NCI-H2196 treated with DMSO at 0.1 percent for 48 hours (cell line): ENCODE results near the gene HSD3B1.
"Not testable (repeated sequence)": the region's sequence is repeated elsewhere in the genome, so short reads cannot be mapped to it uniquely, and the experiment has no call there.

ENCODE experiments used
- DNase-seq: peaks from one replicate; lab custom pipeline; 2025; ENCODE audit not compliant: unreplicated experiment; lab: John Stamatoyannopoulos, UW

Gene HSD3B1

GRCh38 chr1:119489201-119489600 is 17.8 kb upstream of the HSD3B1 start:
- no peak for DNase-seq

DNA sequence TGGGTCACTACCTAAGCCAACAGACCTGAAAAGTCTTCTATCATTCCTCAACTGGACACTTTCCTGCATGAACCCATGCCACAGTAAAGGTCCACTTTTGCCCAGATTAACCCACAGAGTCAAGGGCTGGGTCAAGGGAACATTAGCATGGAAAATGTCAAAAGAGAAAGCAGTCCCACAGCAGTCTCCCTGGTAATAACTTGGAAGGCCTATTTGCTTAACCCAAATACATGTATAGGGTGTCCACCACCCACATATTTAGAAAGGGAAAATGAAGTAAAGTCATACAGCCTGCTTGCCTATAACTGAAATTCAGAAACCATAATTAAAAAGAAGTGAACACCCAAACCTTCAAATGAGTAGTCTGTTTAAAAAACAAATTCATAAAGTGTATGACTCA is 16.1 kb upstream of the HSD3B1 start:
- DNase-seq, result no peak

DNA sequence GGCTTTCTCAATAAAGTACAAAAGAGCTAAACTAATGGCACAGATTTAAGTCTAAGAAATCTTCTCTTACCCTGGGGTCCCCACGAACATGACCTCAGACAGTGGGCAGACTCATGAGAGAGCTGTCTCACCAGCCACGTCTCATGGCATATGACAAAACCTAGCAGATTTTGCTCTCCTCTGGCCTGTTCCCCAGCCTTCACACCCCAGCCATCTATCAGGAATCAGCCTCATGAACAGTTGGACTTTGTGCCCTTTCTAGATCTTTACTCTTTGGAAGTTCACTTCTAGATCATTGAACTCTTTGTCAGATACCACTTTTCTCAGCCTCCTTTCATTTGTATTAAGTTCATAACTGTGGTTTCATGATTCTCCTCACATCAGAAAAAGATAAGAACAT is 14.2 kb upstream of the HSD3B1 start:
- DNase-seq, result no peak

GRCh38 chr1:119504831-119505230 is 2.2 kb upstream of the HSD3B1 start:
- no peak for DNase-seq

- no peak for DNase-seq
These were observed 3.0 kb downstream of the HSD3B1 start for GRCh38 chr1:119510046-119510445.

DNA sequence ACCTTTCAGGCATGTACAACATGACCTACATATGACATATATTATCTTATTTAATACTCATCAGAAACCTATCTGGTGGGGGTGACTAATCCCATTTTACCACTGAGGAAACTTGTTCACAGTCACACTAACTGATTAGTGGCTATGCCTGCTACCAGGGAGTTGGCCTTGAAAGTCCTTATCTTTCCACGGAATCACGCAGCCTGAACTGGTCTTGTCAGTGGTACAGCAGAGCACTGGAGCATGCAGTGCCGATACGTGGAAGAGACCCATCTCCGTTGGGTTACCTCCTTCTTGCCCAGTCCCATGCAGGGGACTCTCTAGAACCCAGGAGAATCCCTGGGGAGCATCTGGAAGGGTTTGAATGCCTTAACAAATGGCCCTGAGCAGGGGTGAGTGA is 8.2 kb downstream of the HSD3B1 start:
- no peak for DNase-seq

- no peak for DNase-seq
These were observed 9.2 kb downstream of the HSD3B1 start for GRCh38 chr1:119516247-119516646.

GRCh38 chr1:119516680-119517079 is 9.7 kb downstream of the HSD3B1 start:
- no peak for DNase-seq

- DNase-seq, result not testable (repeated sequence)
These were observed 10.7 kb downstream of the HSD3B1 start for GRCh38 chr1:119517667-119518066.

GRCh38 chr1:119531606-119532323 is 24.8 kb downstream of the HSD3B1 start:
- no peak for DNase-seq

GRCh38 chr1:119532324-119532910 is 25.4 kb downstream of the HSD3B1 start:
- DNase-seq, result no peak

- no peak for DNase-seq
These were observed 28.4 kb downstream of the HSD3B1 start for GRCh38 chr1:119535381-119535780.

GRCh38 chr1:119537966-119538365 is 31.0 kb downstream of the HSD3B1 start:
- no peak for DNase-seq

DNA sequence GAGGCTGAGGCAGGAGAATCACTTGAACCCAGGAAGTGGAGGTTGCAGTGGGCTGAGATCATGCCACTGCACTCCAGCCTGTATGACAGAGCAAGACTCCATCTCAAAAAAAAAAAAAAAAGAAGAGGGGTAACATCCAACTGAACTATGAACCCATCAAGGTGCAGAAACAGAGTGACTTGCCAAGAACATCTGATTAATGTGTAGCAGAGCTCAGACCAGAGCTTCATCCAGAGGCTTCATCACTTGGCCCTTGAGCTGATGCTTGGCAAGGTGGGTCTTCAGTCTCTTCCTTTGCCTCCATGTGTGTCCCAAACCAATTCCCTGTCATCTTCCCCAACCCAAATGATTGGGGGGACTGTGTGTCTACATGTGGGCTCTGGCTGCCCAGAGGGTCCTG is 32.6 kb downstream of the HSD3B1 start:
- no peak for DNase-seq

- no peak for DNase-seq
These were observed 34.4 kb downstream of the HSD3B1 start for GRCh38 chr1:119541389-119541788.

- DNase-seq, result no peak
These were observed 35.5 kb downstream of the HSD3B1 start for GRCh38 chr1:119542492-119542946.

- no peak for DNase-seq
These were observed 37.3 kb downstream of the HSD3B1 start for GRCh38 chr1:119544165-119544762.

DNA sequence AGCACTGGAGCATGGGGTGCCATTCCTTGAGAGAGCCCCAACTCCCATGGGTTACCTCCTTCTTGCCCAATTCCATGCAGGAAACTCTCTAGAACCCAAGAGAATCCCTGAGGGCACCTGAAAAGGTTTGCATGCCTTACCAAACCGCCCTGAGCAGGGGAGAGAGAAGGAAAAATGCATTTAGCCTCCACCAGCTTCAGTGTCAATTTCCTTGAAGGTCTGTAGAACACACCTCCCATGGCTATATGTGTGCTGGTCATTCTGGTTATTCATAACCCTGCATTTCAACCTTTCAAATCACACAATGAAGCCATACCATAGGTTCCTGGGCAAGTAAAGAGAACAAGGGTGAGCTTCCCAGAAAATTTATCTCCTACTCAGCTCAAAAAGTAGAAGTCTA is 39.6 kb downstream of the HSD3B1 start:
- no peak for DNase-seq

GRCh38 chr1:119547306-119547705 is 40.3 kb downstream of the HSD3B1 start:
- no peak for DNase-seq

DNA sequence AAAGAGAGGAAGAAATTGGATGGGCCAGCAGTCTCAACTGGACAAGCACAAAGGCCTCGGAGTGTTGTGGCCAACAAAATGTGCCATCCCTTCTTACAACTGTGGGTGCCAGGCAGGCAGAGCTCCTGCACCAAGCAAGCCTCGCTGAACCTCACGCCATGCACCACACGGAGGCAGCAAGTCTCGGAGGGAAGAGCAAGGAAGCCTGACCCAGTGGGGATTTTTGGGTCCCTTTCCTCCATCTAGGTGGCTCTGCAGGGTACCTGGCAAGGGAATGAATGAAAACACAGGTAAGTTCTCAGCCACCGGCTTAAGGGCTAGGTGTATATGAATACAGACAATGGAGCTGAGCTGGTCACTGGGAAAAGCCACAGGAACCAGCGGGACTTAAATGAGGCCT is 40.8 kb downstream of the HSD3B1 start:
- DNase-seq, result no peak

- no peak for DNase-seq
These were observed 42.7 kb downstream of the HSD3B1 start for GRCh38 chr1:119549719-119550132.

- no peak for DNase-seq
These were observed 43.4 kb downstream of the HSD3B1 start for GRCh38 chr1:119550381-119550780.
